K562 (cell line): ENCODE measurements around the gene CALCOCO2. TPM values are rescaled to one million over a fixed set of nuclear protein-coding genes. Genes with fewer than 3 reads are reported as not detected.

Experiments
- ATAC-seq: fragments of 200-7000 bp; cut with Tn5 transposase; 3 replicates; pipeline ENCODE4 v1.9.1; 2020; ENCODE audit warnings: moderate library complexity
- BruUV-seq: library from RNA; stranded (reverse); fragments of 400-500 nt; replicated peaks from 2 replicates; lab custom pipeline; 2021; lab: Mats Ljungman, UMichigan
- CTCF ChIA-PET: fragments of 300-600 bp; formaldehyde crosslinking; extraction: SDS; loops from one replicate; lab custom pipeline; 2021; ENCODE audit warnings: low intra/inter-chr PET ratio; lab: Yijun Ruan, JAX
- POLR2A ChIA-PET: fragments of 300-600, 350-650 bp; sonication (Branson Sonifier 250); formaldehyde crosslinking; extraction: SDS; loops from one replicate; lab custom pipeline; 2021; ENCODE audit warnings: antibody characterized with exemption, inconsistent platforms; lab: Yijun Ruan, JAX
- DNase-seq, 4 experiments: peaks; one replicate each; pipeline versions ENCODE4 v3.0.0 to v3.0.0-alpha.2; 2011 to 2018; ENCODE audit warnings: low spot score in 3 of 4, mixed read lengths in 3 of 4; ENCODE audit errors: extremely low read depth in 1 of 4
- FAIRE-seq: peaks from 2 replicates; lab custom pipeline; 2011; peaks lifted over from hg19 to GRCh38; lab: Jason Lieb, UNC
- H2AFZ ChIP-seq: 2 replicates; pipeline ENCODE4 v1.6.0; 2011; ENCODE audit warnings: low read depth, low read length, control low read depth, inconsistent platforms
- H3K27ac ChIP-seq: fragments of 200-600 bp; 3 replicates; pipeline ENCODE4 v1.8.0; 2011; ENCODE audit warnings: low read depth, mild to moderate bottlenecking, control low read depth, inconsistent platforms, low read length, moderate library complexity, mixed read lengths; ENCODE audit errors: extremely low read depth
- H3K27me3 ChIP-seq, 2 experiments: fragments of 300-600 bp in 1 of 2; 2 replicates in 1 of 2; 3 replicates in 1 of 2; pipeline versions ENCODE4 v1.6.0 to v1.8.0; 2011; ENCODE audit warnings: inconsistent platforms in 2 of 2, low read length in 2 of 2, mild to moderate bottlenecking in 1 of 2, mixed read lengths in 1 of 2, moderate library complexity in 1 of 2; ENCODE audit not compliant: control insufficient read depth in 2 of 2, insufficient read depth in 2 of 2
- H3K36me3 ChIP-seq: fragments of 300-600 bp; 3 replicates; pipeline ENCODE4 v1.8.0; 2011; ENCODE audit warnings: mild to moderate bottlenecking, low read length, inconsistent platforms; ENCODE audit not compliant: control insufficient read depth, insufficient read depth
- H3K4me1 ChIP-seq, 2 experiments: fragments of 200-600 bp in 1 of 2; replicated peaks in 1 of 2; 2 replicates in 1 of 2; 3 replicates in 1 of 2; pipeline versions ENCODE4 v1.5.1 to v1.8.0; 2011; ENCODE audit warnings: inconsistent platforms in 2 of 2, low read length in 2 of 2, mild to moderate bottlenecking in 1 of 2, mixed read lengths in 1 of 2, moderate library complexity in 1 of 2; ENCODE audit not compliant: control insufficient read depth in 2 of 2, insufficient read depth in 2 of 2
- H3K4me2 ChIP-seq: 2 replicates; pipeline ENCODE4 v1.6.1; 2011; ENCODE audit warnings: low read length, control low read depth, inconsistent platforms, mixed read lengths; ENCODE audit not compliant: insufficient read depth
- H3K4me3 ChIP-seq: fragments of 200-600 bp; sonication (generic), shearing (Covaris generic); 2 replicates; pipeline ENCODE4 v1.5.1; 2016; ENCODE audit warnings: control low read depth, inconsistent platforms
- H3K79me2 ChIP-seq: fragments of 200-600 bp; 3 replicates; pipeline ENCODE4 v1.8.0; 2011; ENCODE audit warnings: low read length, inconsistent platforms; ENCODE audit not compliant: control insufficient read depth, insufficient read depth
- H3K9ac ChIP-seq, 2 experiments: 2 replicates each; pipeline versions ENCODE4 v1.6.0 to v1.6.1; 2011; ENCODE audit warnings: low read depth in 2 of 2, low read length in 2 of 2, control low read depth in 1 of 2, inconsistent platforms in 1 of 2, mild to moderate bottlenecking in 1 of 2, mixed read lengths in 1 of 2; ENCODE audit not compliant: insufficient read depth in 1 of 2
- H3K9me1 ChIP-seq: one replicate; pipeline ENCODE4 v1.6.0; 2011; ENCODE audit warnings: inconsistent platforms, mild to moderate bottlenecking, low read length, moderate library complexity; ENCODE audit not compliant: control insufficient read depth, insufficient read depth
- H3K9me3 ChIP-seq: replicated peaks from 2 replicates; pipeline ENCODE4 v1.5.1; 2011; ENCODE audit warnings: low read depth, low read length, inconsistent platforms; ENCODE audit not compliant: control insufficient read depth, insufficient read depth
- H4K20me1 ChIP-seq: replicated peaks from 2 replicates; pipeline ENCODE4 v1.6.1; 2011; ENCODE audit warnings: low read length, inconsistent platforms, mixed read lengths; ENCODE audit not compliant: control insufficient read depth, insufficient read depth
- CCNT2 ChIP-seq: IDR thresholded peaks from 2 replicates; pipeline ENCODE4 v1.6.1; 2011; ENCODE audit warnings: borderline replicate concordance, low read depth, mild to moderate bottlenecking, moderate library complexity, mixed read lengths, low read length; ENCODE audit not compliant: insufficient read length; ENCODE audit errors: extremely low read depth
- CHD2 ChIP-seq: IDR thresholded peaks from 2 replicates; pipeline ENCODE4 v1.6.1; 2011; ENCODE audit warnings: low read depth, low read length
- CXXC5 ChIP-seq: fragments of 250-450 bp; sonication (Bioruptor Pico); IDR thresholded peaks from 2 replicates; pipeline ENCODE4 v1.8.0; 2022; ENCODE audit warnings: inconsistent platforms, mild to moderate bottlenecking, moderate library complexity
- E4F1 ChIP-seq: fragments of 250-450 bp; sonication (Bioruptor Pico); IDR thresholded peaks from 2 replicates; pipeline ENCODE4 v1.5.0; 2021; ENCODE audit warnings: mild to moderate bottlenecking, borderline replicate concordance
- HEY1 ChIP-seq: fragments of 250-450 bp; sonication (Bioruptor Pico); IDR thresholded peaks from 2 replicates; pipeline ENCODE4 v1.5.0; 2020; ENCODE audit warnings: mild to moderate bottlenecking, moderate library complexity, borderline replicate concordance
- NCOA1 ChIP-seq: fragments of 450-650 bp; IDR thresholded peaks from 2 replicates; pipeline ENCODE4 v1.6.1; 2016; ENCODE audit warnings: low read depth
- RB1 ChIP-seq: fragments of 450-650 bp; IDR thresholded peaks from 2 replicates; pipeline ENCODE4 v1.6.1; 2017; ENCODE audit warnings: low read depth, mild to moderate bottlenecking
- RBBP5 ChIP-seq: fragments of 200-600 bp; sonication (generic); IDR thresholded peaks from 2 replicates; pipeline ENCODE4 v1.6.1; 2012; ENCODE audit warnings: borderline replicate concordance, mild to moderate bottlenecking, low read length, control low read depth, inconsistent platforms; ENCODE audit not compliant: insufficient read depth, poor library complexity, severe bottlenecking
- RBM22 ChIP-seq: fragments of 200-400 bp; formaldehyde crosslinking; IDR thresholded peaks from 2 replicates; pipeline ENCODE4 v1.6.1; 2018; ENCODE audit warnings: low read length, low read depth; ENCODE audit not compliant: poor library complexity, severe bottlenecking
- TFAP4 ChIP-seq: sonication (generic); formaldehyde crosslinking; IDR thresholded peaks from 2 replicates; pipeline ENCODE4 v1.8.0; 2022; ENCODE audit warnings: missing genetic modification reagents, mild to moderate bottlenecking, moderate library complexity, borderline replicate concordance
- ZBTB7A ChIP-seq: IDR thresholded peaks from 2 replicates; pipeline ENCODE4 v1.6.1; 2011; ENCODE audit warnings: low read depth, mild to moderate bottlenecking, low read length, moderate library complexity, borderline replicate concordance; ENCODE audit not compliant: control insufficient read depth
- ZNF23 ChIP-seq: fragments of 250-450 bp; sonication (Bioruptor Pico); IDR thresholded peaks from 2 replicates; pipeline ENCODE4 v1.4.0; 2020; ENCODE audit warnings: mild to moderate bottlenecking
- WGBS: fragments of 100-300 bp; shearing (Covaris generic); methylation state at CpG from one replicate; pipeline ENCODE4 v1.1.6; 2016; ENCODE audit warnings: low coverage, mixed read lengths; ENCODE audit not compliant: insufficient coverage; ENCODE audit errors: missing lambda C conversion rate; 5-methylcytosine and 5-hydroxymethylcytosine counted together
- in situ Hi-C: fragments of 300-500 bp; cut with MboI; formaldehyde crosslinking; loops from 4 replicates; pipeline ENCODE4 v1.15.0; 2018; ENCODE audit warnings: inconsistent platforms, mixed read lengths
- intact Hi-C: fragments of 100-400 bp; cut with micrococcal nuclease; formaldehyde crosslinking; loops from 2 replicates; pipeline ENCODE4 v1.14.2; 2022
- polyA plus RNA-seq, 8 experiments: library from polyadenylated mRNA; depleted of rRNA in 4 of 8; stranded (reverse) in 5 of 8; unstranded in 3 of 8; fragments of >200 nt; fragmentation: Nextera tagmentation in 2 of 8; fragmentation: Illumina TruSeq in 1 of 8; extraction: Ambion mirVana in 2 of 8; extraction: Trizol in 1 of 8; gene quantifications; 2 replicates each; pipeline versions ENCODE4 v1.2.1 to v1.2.3, GENCODE V29; 2011 to 2014; ENCODE audit warnings: inconsistent platforms in 1 of 8, missing spikeins in 1 of 8
- total RNA-seq, 7 experiments: library from RNA; depleted of rRNA in 6 of 7; stranded (reverse); fragments of >200 nt in 6 of 7; fragmentation: Illumina TruSeq in 2 of 7; extraction: Trizol in 2 of 7; gene quantifications; 2 replicates each; pipeline versions ENCODE4 v1.2.1 to v1.2.3, GENCODE V29; 2011 to 2021; ENCODE audit warnings: low replicate concordance in 1 of 7

The CALCOCO2 gene
- total and polyA plus RNA-seq, 9 of the 15 experiments (the other 6 are each of a cell fraction or from before 2014, with no cell fraction given) = 24.1 to 87.3 (median 67.5) TPM

GRCh38 chr17:48816774-48817590 lies 13.9 kb upstream of the CALCOCO2 start, which contains the start of gene TTLL6:
TTLL6 (minus strand) TSS chr17:48817229; CDS start chr17:48817072, 157 bp downstream.
- Histone ChIP-seq H3K27me3 (peaks cover 14 to 39% of the 10 kb centered on the region in 2 experiments), H2AFZ (peak within 1 kb of the TSS; percentile 73), H3K36me3 (no peaks in the 10 kb centered on the region), H3K4me1 (peaks cover 0 to 11% of the 10 kb centered on the region in 2 experiments; a peak in 3 of 5 replicates), H4K20me1 (no peaks in the 10 kb centered on the region; the same call in 1 of the 2 replicates), H3K4me2 (peak within 1 kb of the TSS; percentile 65), H3K27ac (no peak within 1 kb of the TSS), H3K9ac (peak within 1 kb of the TSS in 1 of 2 experiments; percentile 88; a peak in 2 of 4 replicates), H3K4me3 (peak within 1 kb of the TSS; percentile 33), H3K9me3 (no peaks in the 10 kb centered on the region), H3K79me2 (no peaks in the 10 kb centered on the region), H3K9me1 (no peaks in the 10 kb centered on the region)
- no TSS peak for BruUV-seq
- ChIA-PET CTCF (interaction anchor here (4.5 kb wide), 1 partner anchor 61 kb away, joined by 43 read pairs; no protein-coding TSS in a partner anchor), POLR2A (interaction anchor here (0.6 to 1.4 kb wide), 3 partner anchors 37 to 860 kb away, joined by 3 to 4 read pairs (median 3); no protein-coding TSS in a partner anchor)
- intact Hi-C loops (no loop called here), in situ Hi-C loops (loop anchor here (10.0 kb wide), 1 partner anchor 218 kb away; no protein-coding TSS in a partner anchor)
- FAIRE-seq = peak; percentile 96
- peak; percentile 100 for ATAC-seq
- peak; percentile 93 to 97 (median 96) for DNase-seq
- 1% methylated on average over 53 of the region's 64 CpGs for WGBS
- TF ChIP-seq TFAP4 (CRISPR knock-in tag) (peak; percentile 67; the same call in 1 of the 2 replicates), RBBP5 (peak; percentile 19), CCNT2 (peak; percentile 30), CHD2 (no peak), ZNF23 (CRISPR knock-in tag) (no peak), E4F1 (CRISPR knock-in tag) (no peak), CXXC5 (peak; percentile 36; the same call in 1 of the 2 replicates), RB1 (peak; percentile 43; the same call in 1 of the 2 replicates), ZBTB7A (0 out of 2 replicates have a peak, but pooled peaks have one; percentile 45), NCOA1 (no peak), RBM22 (no peak), HEY1 (CRISPR knock-in tag) (no peak)
